Measurements from ENCODE around the gene TRUB2. TPM values are rescaled to one million over a fixed set of nuclear protein-coding genes. Genes with fewer than 3 reads are reported as not detected.

TRUB2 gene
- total RNA-seq, 2 donors from 2014 or later = 22.6 to 35.2 TPM

Other genes with a start within 250 kb of the TRUB2 start
- gene PTGES2, start 194.7 kb downstream of the TRUB2 start, total RNA-seq = 10 to 100 TPM; 15.3 to 32.3 TPM
- gene LCN2, start 173.0 kb downstream of the TRUB2 start, total RNA-seq = not detected
- gene BBLN, start 162.2 kb downstream of the TRUB2 start, total RNA-seq = 10 to 100 TPM; 65.7 to 71.9 TPM
- gene CIZ1, start 130.9 kb downstream of the TRUB2 start, total RNA-seq = 100 to 1,000 TPM; 113 to 123 TPM
- gene DNM1, start 119.1 kb downstream of the TRUB2 start, total RNA-seq = 1 to 10 TPM in 1 of 2 donors, under 1 TPM in 1; 0.84 to 9.2 TPM
- gene GOLGA2, start 46.4 kb downstream of the TRUB2 start, total RNA-seq = 10 to 100 TPM; 31.2 to 60.0 TPM
- 10 to 100 TPM; 12.1 to 14.9 TPM for gene SWI5, start 46.2 kb downstream of the TRUB2 start, total RNA-seq
- gene COQ4, start 392 bp upstream of the TRUB2 start, total RNA-seq = 10 to 100 TPM; 30.8 to 44.4 TPM
- 10 to 100 TPM in 1 of 2 donors, 1 to 10 TPM in 1; 7.7 to 22.3 TPM for gene SLC27A4, start 18.1 kb upstream of the TRUB2 start, total RNA-seq
- gene URM1, start 48.9 kb upstream of the TRUB2 start, total RNA-seq = 10 to 100 TPM; 41.4 to 83.5 TPM
- gene CERCAM, start 98.4 kb upstream of the TRUB2 start, total RNA-seq = 1 to 10 TPM in 1 of 2 donors, under 1 TPM in 1; 0.56 to 1.7 TPM
- gene ODF2, start 133.6 kb upstream of the TRUB2 start, total RNA-seq = 10 to 100 TPM; 49.4 to 66.2 TPM
- 10 to 100 TPM; 53.6 TPM for gene GLE1, start 182.3 kb upstream of the TRUB2 start, total RNA-seq
- gene SPTAN1, start 230.1 kb upstream of the TRUB2 start, total RNA-seq = 100 to 1,000 TPM; 294 to 337 TPM